ENCODE results near the gene HLA-B. TPM values are rescaled to one million over a fixed set of nuclear protein-coding genes. Genes with fewer than 3 reads are reported as not detected.

The HLA-B gene
- total and polyA plus RNA-seq, 2 of the 8 experiments (the other 6 are each of a cell fraction or from before 2014, with no cell fraction given), result 154 to 233 TPM

DNA sequence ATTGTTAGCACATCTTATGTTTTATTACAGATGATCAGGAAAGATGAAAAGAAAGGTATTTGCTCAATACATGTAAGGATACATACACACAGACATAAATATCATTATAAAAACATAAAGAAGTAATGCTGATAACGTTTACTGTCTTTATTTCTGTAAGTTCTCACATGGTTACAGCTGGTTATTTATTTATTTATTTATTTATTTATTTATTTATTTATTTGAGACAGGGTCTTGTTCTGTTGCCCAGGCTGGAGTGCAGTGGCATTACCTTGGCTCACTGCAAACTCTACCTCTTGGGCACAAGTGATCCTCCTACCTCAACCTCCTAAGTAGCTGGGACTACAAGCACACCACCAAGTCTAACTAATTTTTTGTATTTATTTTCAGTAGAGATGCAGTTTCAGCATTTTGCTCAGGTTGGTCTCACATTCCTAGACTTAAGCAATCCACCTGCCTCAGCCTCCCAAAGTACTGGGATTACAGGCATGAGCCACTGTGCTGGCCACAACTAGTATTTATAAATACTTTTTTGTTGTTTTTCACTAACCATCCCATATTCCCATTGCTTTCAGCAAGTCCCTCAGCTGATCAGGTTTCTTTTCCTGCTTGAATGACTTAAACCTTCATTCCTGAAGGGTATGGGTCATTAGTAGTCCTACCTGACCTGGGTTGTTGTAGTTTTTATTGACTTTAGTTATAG is 35.8 kb downstream of the HLA-B start:
- H2BK20ac ChIP-seq (ENCODE audit: low read length), result no peak overlapping the region
- H3K79me1 ChIP-seq (ENCODE audit: low read depth, low read length), result no peaks in the 10 kb centered on the region
- H2BK5ac ChIP-seq (ENCODE audit: low read depth, low read length), result no peak overlapping the region
- no peaks in the 10 kb centered on the region for H3K4me1 ChIP-seq (replicated peaks in 1 of 4; ENCODE audit: control insufficient read depth in 3 of 4, insufficient read depth in 4 of 4, low read length in 3 of 4)
- H4K5ac ChIP-seq (ENCODE audit: insufficient read length, low read depth, low read length), result no peak overlapping the region
- no peak overlapping the region for H4K8ac ChIP-seq (ENCODE audit: extremely low read depth, insufficient read depth, low read length)
- WGBS, 2 experiments (ENCODE audit: extremely low coverage in 1 of 2, insufficient coverage in 1 of 2, insufficient read length in 1 of 2, insufficient replicate concordance in 2 of 2, low coverage in 1 of 2, low lambda C conversion rate in 2 of 2, missing lambda C conversion rate in 1 of 2), result 0% methylated on average over 1 of the region's 1 CpG; no CpG with 5 or more reads in 1 of the 2 experiments
- H3K4ac ChIP-seq (replicated peaks; ENCODE audit: insufficient read length, low read depth, low read length), result no peak overlapping the region
- CTCF ChIA-PET (ENCODE audit: partially characterized antibody), result interaction anchor here (0.6 to 1.7 kb wide), 8 partner anchors 9 to 234 kb away, joined by 3 to 5 read pairs (median 3); no protein-coding TSS in a partner anchor
- FAIRE-seq (no peak), DNase-seq (ENCODE audit: low read depth in 1 of 2, low spot score in 2 of 2) (no peak)
- no peak overlapping the region for H3K4me2 ChIP-seq (ENCODE audit: insufficient read depth in 1 of 2, low read depth in 2 of 2, low read length in 2 of 2)
- no peak overlapping the region for H3K23ac ChIP-seq (ENCODE audit: insufficient read length)
- no peak overlapping the region for H2BK12ac ChIP-seq (ENCODE audit: low read depth, low read length)
- H3K27ac ChIP-seq (ENCODE audit: low read depth, low read length), result no peak overlapping the region
- no peaks in the 10 kb centered on the region for H3K23me2 ChIP-seq (ENCODE audit: low read depth, low read length)
- no peaks in the 10 kb centered on the region for H3K27me3 ChIP-seq (replicated peaks in 1 of 4; ENCODE audit: control insufficient read depth in 3 of 4, extremely low read depth in 1 of 4, insufficient read depth in 3 of 4, low read length in 3 of 4)
- no peaks in the 10 kb centered on the region for H3K79me2 ChIP-seq (ENCODE audit: control insufficient read depth in 1 of 2, insufficient read depth in 2 of 2, low read length in 2 of 2)
- H3K56ac ChIP-seq (replicated peaks; ENCODE audit: insufficient read length, low read depth, low read length), result no peak overlapping the region
- no peak overlapping the region for H2AFZ ChIP-seq (ENCODE audit: low read length)
- no peaks in the 10 kb centered on the region for H3K9me3 ChIP-seq (ENCODE audit: insufficient read depth in 2 of 2, low read depth in 1 of 2, low read length in 1 of 2)
- no peaks in the 10 kb centered on the region for H4K20me1 ChIP-seq (replicated peaks in 1 of 2; ENCODE audit: control insufficient read depth in 1 of 2, insufficient read depth in 2 of 2, low read length in 2 of 2)
- no peak overlapping the region for H2BK15ac ChIP-seq (ENCODE audit: low read length)
- no peak overlapping the region for H3K4me3 ChIP-seq (ENCODE audit: extremely low read depth in 1 of 4, insufficient read depth in 2 of 4, low read depth in 3 of 4, low read length in 4 of 4)
- no peak overlapping the region for H4K91ac ChIP-seq (replicated peaks; ENCODE audit: insufficient read length, low read length)
- H2AK5ac ChIP-seq (ENCODE audit: low read depth, low read length), result no peak overlapping the region
- no peak overlapping the region for H2BK120ac ChIP-seq (replicated peaks; ENCODE audit: low read depth, low read length)
- POLR2A ChIA-PET (ENCODE audit: partially characterized antibody), result no interaction called here
- no peak overlapping the region for H3K9ac ChIP-seq (replicated peaks in 1 of 4; ENCODE audit: extremely low read depth in 1 of 4, low read depth in 3 of 4, low read length in 3 of 4)
- H3K18ac ChIP-seq (ENCODE audit: extremely low read depth, low read length), result no peak overlapping the region
- no peak overlapping the region for H3K14ac ChIP-seq (ENCODE audit: insufficient read length)
- no peaks in the 10 kb centered on the region for H3K36me3 ChIP-seq (ENCODE audit: control insufficient read depth in 2 of 4, insufficient read depth in 4 of 4, low read length in 3 of 4)
- TF ChIP-seq SAP30 (IDR thresholded peaks at IDR 0.05; ENCODE audit: insufficient read depth, insufficient replicate concordance, low read length) (no peak), PHF8 (conservative IDR thresholded peaks at IDR 0.05; ENCODE audit: low read depth, low read length) (no peak), CEBPB (IDR thresholded peaks at IDR 0.05; ENCODE audit: low read depth, low read length) (no peak), GTF2F1 (IDR thresholded peaks at IDR 0.05; ENCODE audit: borderline replicate concordance, low read depth, low read length) (no peak), FOSL1 (IDR thresholded peaks at IDR 0.05; ENCODE audit: insufficient read depth, low read depth, low read length) (no peak), RNF2 (IDR thresholded peaks at IDR 0.05; ENCODE audit: borderline replicate concordance, low read depth, low read length, missing control alignments, poor library complexity, severe bottlenecking) (no peak), JUND (IDR thresholded peaks at IDR 0.05; ENCODE audit: low read length) (no peak), EZH2 (IDR thresholded peaks at IDR 0.05; ENCODE audit: low read depth, low read length, severe bottlenecking) (no peak), GABPA (IDR thresholded peaks at IDR 0.05; ENCODE audit: borderline replicate concordance, insufficient read depth, low read length) (no peak)
